HG03442 (cell line): ENCODE measurements around the gene PRDM16.

Experiments
- ATAC-seq: cut with Tn5 transposase; IDR thresholded peaks from one replicate; pipeline ENCODE4 v1.9.1; 2021; ENCODE audit warnings: mild to moderate bottlenecking, moderate library complexity; ENCODE audit not compliant: unreplicated experiment

The PRDM16 gene

DNA sequence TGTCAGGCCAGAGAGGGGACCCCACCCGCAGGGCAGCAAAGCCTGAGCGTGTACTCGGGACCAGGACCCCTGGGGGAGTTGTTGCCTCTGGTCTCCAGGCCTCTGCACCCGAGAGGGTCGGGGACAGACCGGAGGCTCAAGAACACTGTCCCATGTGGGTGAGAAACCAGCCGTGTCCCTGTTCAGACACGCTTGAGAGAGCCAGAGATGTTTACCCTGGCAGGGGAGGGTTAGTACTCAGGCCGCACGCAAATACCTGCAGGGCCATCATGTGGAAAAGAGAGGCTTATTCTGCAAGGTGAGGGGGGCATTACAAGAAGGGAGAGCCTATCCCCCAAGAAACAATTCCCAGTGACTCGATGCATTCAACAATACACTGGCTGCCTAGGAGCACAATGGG, 311.5 kb downstream of the PRDM16 start:
- ATAC-seq, result no peak

DNA sequence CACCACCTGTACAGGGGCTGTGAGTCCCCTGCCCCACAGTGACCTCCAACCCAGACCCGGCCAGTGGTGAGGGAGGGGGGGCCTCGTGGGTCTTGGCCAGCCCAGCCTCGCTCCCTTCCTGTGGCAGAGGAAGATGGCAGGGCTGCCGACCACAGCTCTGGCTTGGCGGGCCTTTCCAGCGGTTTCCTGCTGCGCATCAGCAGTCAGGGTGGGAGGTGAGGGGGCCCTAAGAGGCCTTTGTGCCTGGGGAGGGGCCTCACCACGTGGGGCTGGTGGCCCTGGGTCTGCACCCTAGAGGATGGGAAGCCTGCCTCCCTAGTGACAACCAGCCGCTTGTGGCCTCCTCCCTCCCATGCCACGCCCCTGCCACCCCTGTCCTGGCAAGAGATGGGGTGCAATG, 312.9 kb downstream of the PRDM16 start:
- no peak for ATAC-seq

DNA sequence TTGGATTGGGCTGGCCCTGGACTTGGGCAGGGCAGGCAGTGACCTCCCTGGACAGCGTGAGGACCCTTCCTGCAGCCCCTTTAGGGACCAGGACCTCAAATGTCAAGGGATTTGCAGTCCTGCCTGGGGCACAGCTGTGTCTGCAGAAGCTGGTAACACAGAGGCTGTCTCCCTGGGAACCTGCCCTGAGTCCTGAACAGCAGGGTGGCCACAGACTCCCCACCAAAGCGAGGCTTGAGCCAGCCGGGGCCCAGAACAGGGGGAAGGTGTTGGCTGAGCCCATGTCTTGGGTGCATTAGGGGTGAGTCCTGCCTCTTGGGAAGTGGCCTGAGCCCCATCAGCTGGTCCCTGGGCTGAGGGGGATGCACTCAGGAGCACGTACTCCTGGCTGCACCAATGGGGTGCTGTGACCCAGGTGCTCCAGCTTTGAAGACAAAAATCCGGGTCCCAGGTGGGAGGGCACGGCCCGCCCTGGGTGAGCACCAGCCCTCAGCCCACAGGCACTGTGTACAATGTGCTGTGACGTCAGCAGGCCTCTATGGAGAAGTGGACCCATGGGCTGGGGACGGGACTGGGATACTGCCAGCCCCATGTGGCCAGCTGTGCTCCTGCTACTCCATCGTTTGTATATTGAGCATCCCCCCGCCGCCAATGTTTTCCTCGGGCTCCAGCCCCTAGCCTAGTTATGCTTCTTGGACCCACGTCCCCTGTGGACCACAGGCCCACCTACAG, 313.5 kb downstream of the PRDM16 start:
- no peak for ATAC-seq

DNA sequence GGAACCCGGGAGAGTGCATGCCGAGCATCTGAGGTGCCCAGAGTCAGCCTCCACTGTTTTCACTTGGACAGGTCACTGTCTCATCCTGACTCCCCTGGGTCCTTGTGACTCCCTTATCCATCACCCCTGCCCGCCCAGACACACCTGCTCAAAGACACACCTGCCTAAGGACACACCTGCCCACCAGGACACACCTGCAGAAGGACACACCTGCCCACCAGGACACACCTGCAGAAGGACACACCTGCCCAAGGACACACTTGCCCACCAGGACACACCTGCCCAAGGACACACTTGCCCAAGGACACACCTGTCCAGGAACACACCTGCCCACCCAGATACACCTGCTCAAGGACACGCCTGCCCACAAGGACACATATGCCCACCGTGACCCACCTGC, 314.7 kb downstream of the PRDM16 start:
- no peak for ATAC-seq

DNA sequence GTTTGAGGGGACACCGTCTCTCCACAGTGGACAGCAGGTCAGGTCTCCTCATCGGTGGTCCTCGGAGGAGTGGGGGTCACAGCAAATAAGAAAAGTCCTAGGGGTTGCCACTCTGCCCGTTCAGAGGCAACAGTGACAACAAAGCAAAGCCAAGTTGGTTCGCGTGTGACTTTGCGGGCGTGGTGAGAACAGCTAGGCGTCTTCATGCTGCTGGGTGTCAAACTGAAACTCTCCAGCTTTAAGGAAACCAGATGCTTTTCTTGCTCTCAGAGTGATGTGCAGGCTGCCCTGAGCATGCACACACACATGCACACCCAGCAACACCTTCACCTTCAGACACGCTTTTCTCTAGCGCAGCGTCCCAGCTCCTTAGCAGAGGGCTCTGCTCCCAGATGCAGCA, 315.4 kb downstream of the PRDM16 start:
- ATAC-seq, result no peak

DNA sequence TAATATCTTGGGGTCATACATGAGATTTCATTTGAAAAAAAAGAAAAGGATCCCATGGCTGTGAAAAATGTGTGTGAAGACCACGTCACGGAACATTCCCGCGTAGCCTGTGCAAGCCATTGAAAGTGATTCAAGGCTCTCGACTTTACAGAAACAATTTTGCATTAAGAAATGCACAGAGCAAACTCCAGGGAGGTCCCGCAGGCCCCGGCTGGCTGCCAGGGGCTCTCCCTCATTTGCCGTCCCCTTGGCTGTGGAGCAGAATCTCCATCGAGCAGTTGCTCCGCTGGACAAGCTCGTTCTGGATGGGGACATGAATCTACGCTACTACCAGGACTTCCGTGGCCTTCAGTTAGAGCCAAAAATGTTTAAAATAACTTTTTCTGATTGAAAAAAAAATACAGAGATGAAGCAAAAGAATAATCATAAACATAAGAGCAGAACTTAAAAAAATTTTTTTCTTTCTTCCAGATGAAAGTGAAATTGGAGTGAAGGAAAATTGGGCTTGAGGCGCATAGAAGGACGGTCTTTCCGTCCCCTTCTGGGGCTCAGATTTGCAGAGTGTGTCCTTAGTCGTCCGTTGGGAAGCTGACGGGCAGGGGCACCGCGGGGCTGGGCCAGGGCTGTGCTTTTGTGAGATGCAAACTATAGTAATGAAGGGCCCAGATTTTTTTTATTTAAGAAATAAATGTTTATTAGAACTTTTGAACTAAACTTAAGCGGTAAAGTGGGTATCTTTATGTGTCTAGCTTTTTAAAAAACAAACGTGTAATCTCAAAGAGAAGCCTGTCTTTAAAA, 317.4 kb downstream of the PRDM16 start:
- ATAC-seq, result no peak

DNA sequence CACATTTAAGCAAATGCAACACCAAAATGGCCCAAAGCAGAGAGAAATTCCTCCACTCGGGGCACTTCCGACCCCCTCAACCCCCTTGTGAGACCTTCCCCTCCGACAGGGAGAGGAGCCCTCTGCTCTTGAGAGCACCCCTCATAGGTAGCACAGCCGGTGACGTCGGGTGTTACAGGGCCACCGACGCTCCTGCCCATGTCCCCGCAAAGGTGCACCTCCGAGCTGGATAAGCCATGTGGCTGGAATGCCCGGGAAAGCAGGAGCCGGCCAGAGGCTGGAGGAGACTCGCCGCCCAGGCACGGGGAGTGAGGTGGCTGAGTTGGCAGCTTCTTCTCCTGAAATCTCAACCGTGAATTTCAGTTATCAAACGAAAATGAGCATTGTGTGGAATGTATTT, 318.4 kb downstream of the PRDM16 start:
- ATAC-seq, result no peak

DNA sequence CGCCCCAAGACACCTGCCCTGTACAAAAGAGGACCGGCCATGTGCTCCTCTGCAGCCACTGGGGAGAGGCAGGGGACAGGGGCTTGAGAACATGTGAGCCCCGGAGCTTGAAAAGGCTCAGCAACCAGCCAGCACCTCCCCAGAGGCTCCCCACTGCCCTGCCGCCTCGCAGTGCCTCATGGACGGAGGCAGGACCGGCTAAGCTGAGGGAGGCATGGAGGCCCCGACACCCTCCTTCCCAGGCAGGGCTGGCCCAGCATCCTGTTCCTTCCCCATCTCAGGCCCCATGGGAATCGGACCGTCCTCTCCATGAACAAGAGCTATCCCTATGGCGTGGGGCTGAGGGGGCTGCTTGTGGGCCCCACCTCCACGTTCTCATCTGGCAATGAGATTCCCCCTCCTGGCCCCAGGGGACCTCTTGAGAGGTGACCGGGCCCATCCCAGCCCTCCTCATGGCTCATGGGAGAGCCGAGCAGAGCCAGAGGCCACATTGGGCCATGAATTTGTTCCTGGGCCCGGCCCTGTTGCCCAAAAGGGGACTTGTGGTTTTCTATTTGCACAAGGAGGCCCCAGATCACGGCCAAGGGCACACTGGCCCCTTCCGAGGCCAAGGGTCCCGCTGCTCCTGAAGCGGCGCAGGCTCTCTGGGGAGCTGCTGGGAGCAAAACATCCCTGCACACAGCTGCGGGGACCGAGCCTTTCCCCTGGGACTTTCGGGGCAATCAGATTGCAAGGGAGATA, 320.3 kb downstream of the PRDM16 start:
- ATAC-seq, result no peak

DNA sequence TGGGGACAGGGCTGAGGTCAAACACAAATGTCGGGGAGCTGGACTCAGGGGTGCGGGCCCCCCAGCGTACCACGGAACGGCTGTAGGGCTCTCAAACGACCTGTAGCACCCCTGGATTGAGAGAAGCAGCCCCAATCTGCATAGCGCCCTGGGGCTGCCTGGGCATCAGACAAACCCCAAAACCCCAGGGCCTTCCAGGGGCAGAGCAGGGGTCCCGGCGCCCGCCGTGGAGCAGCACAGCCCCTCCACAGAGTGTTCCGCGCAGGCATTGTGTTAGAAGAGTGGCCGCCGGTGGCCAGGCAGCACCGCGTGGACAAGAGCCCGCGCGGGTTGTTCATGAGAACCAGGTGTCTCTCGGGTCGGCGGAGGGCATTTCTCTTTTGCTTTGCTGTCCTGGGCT, 321.3 kb downstream of the PRDM16 start:
- ATAC-seq, result no peak

DNA sequence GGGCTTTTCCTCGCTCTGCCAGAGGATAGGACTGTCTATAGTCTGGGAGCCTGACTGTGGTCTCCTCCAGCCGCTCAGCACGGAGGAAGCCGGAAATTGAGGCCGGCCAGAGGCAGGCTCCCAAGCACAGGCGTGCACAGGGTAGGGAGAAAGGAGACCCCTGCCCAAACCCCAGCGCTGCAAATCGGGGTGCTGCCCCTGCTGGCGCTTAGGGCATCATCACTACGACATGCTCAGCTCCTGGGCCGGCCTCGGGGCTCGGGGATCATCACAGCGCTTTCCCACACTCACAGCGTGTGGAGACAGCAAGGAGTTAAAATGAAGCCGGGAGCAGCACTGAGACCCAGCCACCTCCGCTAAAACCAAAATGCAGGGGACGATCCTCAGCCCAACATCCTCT, 322.7 kb downstream of the PRDM16 start:
- ATAC-seq, result no peak

DNA sequence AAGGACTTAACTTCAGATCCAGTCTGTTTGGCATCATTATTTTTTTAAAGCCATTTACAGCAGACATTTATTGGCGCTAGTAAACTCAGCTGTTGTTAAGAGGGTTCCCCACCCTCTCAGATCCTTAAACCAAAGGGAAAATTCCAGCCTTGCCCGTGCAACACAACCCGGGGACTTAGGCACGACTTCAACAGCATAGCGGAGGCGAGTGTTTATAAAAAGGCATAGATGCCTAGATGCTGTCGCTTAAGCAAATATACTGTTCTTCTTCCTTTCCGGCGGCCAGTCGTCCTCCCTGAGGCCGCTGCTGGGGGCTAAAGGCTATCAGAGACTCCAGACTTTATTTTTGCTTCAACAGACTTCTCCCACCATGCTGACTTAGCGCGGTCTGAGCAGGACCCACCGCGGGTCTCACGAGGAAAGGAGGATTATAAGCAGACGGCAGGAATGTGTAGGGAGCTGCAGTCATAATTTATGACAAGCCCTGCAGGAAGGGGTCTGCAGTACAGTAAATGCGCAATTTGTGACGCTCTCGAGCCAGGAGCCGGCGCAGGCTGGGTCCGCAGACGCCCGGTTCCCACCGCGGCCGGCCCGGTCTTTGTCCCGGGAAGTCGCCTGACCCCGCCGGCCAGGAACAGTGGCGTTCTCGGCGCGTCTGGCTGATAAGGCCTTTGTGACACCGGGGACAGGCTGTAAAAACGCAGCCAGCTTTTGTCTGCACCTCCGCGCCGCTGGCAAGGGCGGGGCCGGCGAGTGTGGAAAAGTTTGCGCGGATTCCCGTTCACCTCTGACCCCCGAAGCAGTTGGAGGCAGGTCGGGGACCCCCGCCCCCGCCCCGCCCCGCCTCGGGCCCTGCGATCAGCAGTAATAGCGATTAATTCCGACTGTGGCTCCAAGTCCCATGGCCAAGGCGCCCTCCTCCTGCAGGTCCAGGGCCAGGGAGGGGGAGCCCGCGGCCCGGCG, 324.3 kb downstream of the PRDM16 start:
- no peak for ATAC-seq

DNA sequence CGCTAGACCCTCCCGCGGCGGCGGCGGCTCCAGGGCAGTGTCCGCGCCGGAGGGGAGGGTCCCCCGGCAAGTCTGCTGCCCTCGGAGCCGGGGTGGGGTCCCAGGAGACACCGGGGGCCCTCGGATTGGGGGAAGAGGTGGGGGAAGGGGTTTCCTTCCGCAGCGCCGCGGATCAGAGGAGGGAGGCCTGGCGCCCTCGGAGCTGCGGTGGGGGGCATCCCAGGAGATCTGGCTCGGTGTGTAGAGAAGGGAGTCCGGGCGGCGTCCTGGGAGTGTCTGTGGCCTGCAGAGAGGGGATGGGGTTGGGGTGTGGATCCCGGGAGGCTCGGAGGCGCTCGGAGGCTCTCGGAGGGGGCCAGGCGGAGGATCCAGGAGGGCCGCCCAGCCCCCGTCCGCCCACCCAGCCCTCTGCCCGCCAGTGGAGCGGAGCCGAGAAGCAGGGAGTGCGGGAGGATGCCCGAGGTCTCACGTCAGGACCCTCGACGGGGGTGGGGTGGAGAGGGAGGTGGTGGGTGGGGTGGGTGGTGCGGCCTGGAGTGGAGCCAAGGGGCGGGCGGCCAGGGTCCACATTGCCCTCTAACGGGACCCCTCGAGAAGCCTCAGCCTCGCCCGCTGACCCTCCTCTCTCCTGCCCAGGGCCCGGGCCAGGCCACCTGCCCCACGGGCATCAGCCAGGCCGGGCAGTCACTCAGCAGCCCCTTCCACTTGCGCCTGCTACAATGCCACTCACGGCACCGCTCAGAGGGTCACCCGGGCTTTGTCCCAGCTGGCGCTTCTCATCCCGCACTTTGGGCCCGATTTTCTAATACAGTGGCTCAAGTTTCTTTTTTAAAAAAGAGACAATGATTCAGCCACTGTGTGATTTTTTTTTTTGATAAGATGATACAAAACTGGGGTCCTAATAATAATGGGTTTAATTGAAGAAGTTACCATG, 325.3 kb downstream of the PRDM16 start:
- no peak for ATAC-seq

DNA sequence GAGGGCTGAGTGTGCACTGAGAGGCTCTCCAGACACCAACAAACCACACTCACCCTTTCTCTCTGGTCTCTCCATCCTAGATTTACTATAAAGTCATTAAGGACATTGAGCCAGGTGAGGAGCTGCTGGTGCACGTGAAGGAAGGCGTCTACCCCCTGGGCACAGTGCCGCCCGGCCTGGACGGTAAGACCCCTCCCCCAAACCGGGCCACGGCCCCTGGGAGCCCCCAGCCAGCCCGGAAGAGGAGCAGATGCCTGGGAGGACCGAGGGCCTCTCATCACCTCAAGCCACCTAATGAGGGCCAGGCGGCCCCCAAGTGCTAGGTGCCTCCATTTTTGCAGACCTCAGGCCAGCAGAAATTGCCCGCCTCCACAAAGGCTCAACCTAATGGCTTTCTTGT, 327.4 kb downstream of the PRDM16 start:
- ATAC-seq, result no peak

DNA sequence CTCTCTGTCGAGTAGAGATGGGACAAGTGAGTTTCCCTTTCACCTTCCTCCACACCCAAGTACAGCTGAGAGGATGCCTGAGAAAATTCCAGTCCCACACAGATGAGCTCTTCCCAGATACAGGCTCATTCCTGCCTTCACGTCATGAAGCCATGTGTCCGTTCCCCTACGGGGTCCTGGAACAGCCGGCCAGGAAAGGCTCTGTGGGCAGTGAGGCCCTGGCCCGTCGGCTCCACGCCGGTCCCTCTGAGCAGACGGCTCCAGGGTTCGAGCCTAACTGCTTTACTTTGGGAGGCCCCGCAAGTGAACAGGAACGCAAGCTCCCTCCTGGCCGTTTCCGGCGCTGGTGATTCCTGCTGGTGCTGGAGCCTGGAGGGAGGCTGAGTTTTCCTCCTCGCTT, 328.3 kb downstream of the PRDM16 start:
- ATAC-seq, result no peak

DNA sequence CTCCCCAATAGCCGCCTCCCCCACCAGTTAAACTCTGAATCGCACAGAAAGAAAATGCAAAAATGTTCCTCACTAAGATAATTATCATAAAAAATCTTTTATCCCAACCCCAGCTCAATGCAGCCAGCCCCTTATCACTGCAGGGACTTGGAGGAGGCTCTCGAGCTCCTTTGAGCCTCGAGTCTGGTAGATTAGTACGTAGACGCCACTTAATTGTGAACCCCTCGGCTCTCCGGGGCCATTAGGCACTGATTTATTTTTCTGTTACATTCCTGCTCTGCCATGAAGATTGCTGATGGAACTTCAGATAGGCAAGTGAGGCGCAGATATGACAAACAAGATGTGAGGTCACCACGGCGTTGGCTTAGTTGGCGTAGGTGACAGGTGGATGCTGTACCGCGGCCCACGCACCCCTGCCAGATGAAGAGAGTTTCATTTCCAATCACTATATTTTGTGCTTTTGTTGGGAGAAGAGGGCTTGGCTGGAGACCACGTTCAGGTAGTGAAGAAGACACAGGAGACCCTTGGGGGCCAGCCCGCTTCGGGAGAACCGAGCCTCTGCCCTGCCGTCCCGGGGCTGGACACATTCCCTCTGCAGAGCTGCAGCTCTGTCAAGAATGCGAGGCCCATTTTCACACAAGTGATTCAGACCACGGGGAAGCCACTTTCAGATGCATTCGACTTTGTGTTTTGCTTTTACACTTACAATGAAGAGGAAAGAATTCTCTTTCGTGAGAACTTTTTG, 329.6 kb downstream of the PRDM16 start:
- no peak for ATAC-seq

DNA sequence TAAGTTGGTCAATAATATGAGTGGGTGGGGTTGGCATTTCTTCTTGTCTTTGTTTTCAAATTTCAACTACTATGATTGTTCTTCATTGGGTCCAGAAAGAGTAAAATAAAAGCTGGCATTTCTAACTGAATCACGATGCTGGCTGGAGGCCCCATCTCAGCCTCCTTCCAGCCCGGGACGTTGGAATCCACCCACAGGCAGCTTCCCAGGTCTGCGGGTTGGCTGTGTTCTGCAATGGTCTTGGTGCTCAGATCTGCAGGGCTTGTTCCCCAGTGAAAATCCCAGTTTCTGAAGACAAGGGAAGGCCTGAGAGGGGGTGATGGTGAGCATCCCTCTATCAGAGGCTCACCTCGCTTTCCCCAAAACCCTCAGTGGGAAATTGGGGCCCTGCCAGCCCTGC, 330.7 kb downstream of the PRDM16 start:
- ATAC-seq, result no peak

DNA sequence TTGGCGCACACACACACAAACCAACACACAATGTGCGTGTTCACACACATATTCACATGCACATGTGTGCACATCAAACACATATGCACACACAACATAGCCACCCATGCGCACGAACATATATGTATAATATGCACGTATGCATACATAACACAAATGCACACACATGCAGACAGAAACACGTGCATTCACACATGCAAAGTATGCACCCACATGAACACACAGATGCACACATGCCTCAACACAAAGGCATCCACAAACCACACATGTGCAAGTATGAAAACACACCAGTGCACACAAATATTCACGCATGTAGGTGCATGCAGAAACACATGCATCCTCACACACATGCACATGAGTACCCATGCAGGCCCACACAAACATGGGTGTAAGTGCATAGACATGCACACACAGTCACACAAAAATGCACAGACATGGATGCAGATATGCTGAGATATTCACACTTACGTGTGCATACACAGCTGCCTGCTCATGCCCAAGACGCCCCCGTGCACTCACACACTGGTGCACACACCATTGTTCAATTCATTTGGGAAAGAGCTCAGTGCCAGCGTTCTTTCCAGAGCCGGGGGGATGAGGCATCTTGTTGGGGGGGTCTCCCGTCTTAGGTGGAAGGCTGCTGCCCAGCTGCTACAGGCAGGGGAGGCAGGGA, 332.7 kb downstream of the PRDM16 start:
- ATAC-seq, result no peak

DNA sequence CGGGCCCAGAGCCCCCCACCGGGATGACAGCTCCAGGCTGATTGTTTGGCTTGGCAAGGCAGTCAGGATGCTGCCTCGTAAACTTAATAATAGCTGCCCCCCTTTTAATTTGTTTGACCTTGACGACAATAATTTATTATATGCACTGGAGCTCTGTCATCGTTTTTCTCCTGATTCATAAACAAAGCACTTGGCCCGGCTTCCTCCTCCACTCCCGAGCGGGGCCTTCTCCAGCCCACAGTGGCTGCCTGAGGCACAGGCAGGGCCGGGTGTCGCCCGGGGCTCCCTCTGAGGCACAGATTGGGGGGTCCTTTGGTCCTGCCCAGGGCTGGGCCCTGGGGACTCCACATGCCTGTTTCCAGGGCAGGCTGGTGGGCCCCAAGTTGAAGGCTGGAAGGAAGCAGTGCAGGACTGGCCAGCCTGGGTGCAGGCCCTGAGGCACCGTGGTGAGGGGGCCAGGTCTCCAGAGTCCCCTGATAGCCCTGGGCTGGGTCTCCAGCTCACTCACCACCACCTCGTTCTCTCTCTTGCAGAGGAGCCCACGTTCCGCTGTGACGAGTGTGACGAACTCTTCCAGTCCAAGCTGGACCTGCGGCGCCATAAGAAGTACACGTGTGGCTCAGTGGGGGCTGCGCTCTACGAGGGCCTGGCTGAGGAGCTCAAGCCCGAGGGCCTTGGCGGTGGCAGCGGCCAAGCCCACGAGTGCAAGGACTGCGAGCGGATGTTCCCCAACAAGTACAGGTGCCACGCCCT, 333.4 kb downstream of the PRDM16 start:
- no peak for ATAC-seq
